Neural progenitor cell (in vitro differentiated cells): ENCODE measurements around the gene HINFP. TPM values are rescaled to one million over a fixed set of nuclear protein-coding genes. Genes with fewer than 3 reads are reported as not detected.
"Not testable (repeated sequence)": the region's sequence is repeated elsewhere in the genome, so short reads cannot be mapped to it uniquely, and the experiment has no call there.

Experiments
- DNase-seq: peaks from one replicate; pipeline ENCODE4 v3.0.0-alpha.2; 2016; ENCODE audit warnings: low spot score
- H2AFZ ChIP-seq: fragments of 200-600 bp; sonication (generic); replicated peaks from 2 replicates; pipeline ENCODE4 v1.6.1; 2016; ENCODE audit warnings: antibody characterized with exemption
- H3F3A ChIP-seq: fragments of 200-600 bp; sonication (generic); 2 replicates; pipeline ENCODE4 v1.6.1; 2016; ENCODE audit warnings: antibody characterized with exemption, low read depth
- H3K27ac ChIP-seq: fragments of 200-600 bp; sonication (generic); 2 replicates; pipeline ENCODE4 v1.5.1; 2016; ENCODE audit warnings: mild to moderate bottlenecking
- H3K27me3 ChIP-seq: fragments of 200-600 bp; sonication (generic); 2 replicates; pipeline ENCODE4 v1.6.1; 2016; ENCODE audit warnings: mild to moderate bottlenecking, moderate library complexity
- H3K36me3 ChIP-seq: fragments of 200-600 bp; sonication (generic); 2 replicates; pipeline ENCODE4 v1.5.1; 2016
- H3K4me1 ChIP-seq: fragments of 200-600 bp; sonication (generic); 2 replicates; pipeline ENCODE4 v1.6.1; 2016; ENCODE audit warnings: mixed run types
- H3K4me2 ChIP-seq: fragments of 200-600 bp; sonication (generic); 2 replicates; pipeline ENCODE4 v1.6.1; 2016
- H3K4me3 ChIP-seq: fragments of 200-600 bp; sonication (generic); 2 replicates; pipeline ENCODE4 v1.5.1; 2016
- H3K79me2 ChIP-seq: fragments of 200-600 bp; sonication (generic); 2 replicates; pipeline ENCODE4 v1.6.1; 2016; ENCODE audit warnings: low read depth
- H3K9ac ChIP-seq: fragments of 200-600 bp; sonication (generic); 2 replicates; pipeline ENCODE4 v1.6.1; 2016
- H3K9me3 ChIP-seq: fragments of 200-600 bp; sonication (generic); 2 replicates; pipeline ENCODE4 v1.5.1; 2016; ENCODE audit warnings: low read depth
- H4K20me1 ChIP-seq: fragments of 200-600 bp; sonication (generic); 2 replicates; pipeline ENCODE4 v1.6.1; 2016; ENCODE audit warnings: low read depth
- H3K27ac Mint-ChIP-seq: 3 replicates; pipeline ENCODE4 v1.8.0; 2021; ENCODE audit warnings: mixed read lengths
- H3K27me3 Mint-ChIP-seq: 2 replicates; pipeline ENCODE4 v1.8.0; 2022; ENCODE audit warnings: low read depth, mild to moderate bottlenecking, inconsistent platforms, moderate library complexity, mixed read lengths; ENCODE audit not compliant: insufficient read depth
- H3K36me3 Mint-ChIP-seq: 3 replicates; pipeline ENCODE4 v1.8.0; 2021; ENCODE audit warnings: mixed read lengths
- H3K4me1 Mint-ChIP-seq: 3 replicates; pipeline ENCODE4 v1.8.0; 2021; ENCODE audit warnings: mixed read lengths
- H3K4me3 Mint-ChIP-seq: 3 replicates; pipeline ENCODE4 v1.8.0; 2021; ENCODE audit warnings: mild to moderate bottlenecking, moderate library complexity, mixed read lengths
- H3K9me3 Mint-ChIP-seq: 3 replicates; pipeline ENCODE4 v1.8.0; 2020; ENCODE audit warnings: mixed read lengths
- EZH2 ChIP-seq: fragments of 200-600 bp; sonication (generic); IDR thresholded peaks from 2 replicates; pipeline ENCODE4 v1.6.1; 2017; ENCODE audit warnings: antibody characterized with exemption, mild to moderate bottlenecking, moderate library complexity
- EZH2phosphoT487 ChIP-seq: fragments of 200-600 bp; sonication (generic); IDR thresholded peaks from 2 replicates; pipeline ENCODE4 v1.6.1; 2017; ENCODE audit warnings: antibody characterized with exemption
- total RNA-seq: library from RNA; depleted of rRNA; stranded (reverse); fragments of >200 nt; gene quantifications from 2 replicates; pipeline ENCODE4 v1.2.3, GENCODE V29; 2015; ENCODE audit warnings: low replicate concordance
- TF ChIP-seq, protein P1 (sequence below): fragments of 200-600 bp; sonication (generic); IDR thresholded peaks from 2 replicates; pipeline ENCODE4 v1.5.1; 2017; ENCODE audit warnings: antibody characterized with exemption, mild to moderate bottlenecking

The HINFP gene
- total RNA-seq, 1 donor from 2014 or later = 32.5 TPM

DNA sequence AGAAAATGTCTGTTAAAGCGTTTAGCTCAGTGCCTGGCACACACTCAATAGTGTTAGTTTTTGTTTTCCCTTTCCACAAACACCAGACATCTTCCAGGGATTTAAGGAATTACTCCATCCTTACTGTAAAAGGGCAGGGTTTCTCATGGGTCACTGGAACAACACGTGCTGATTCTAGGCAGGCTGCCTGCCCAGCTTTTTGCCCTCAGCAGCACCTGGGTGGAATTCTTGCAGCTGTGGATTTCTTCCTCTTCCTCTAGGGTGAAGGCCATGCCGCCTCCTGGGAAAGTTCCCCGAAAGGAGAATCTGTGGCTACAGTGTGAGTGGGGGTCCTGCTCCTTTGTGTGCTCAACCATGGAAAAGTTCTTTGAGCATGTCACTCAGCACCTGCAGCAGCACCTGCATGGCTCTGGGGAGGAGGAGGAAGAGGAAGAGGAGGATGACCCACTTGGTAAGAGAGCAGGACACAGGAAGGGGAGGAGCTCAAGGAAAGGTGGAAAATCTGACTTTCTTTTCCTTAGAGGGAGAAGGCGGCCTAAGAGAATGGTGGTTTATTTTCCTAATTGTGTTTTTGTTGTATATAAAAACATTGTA, 5.4 kb downstream of the HINFP start:
- Histone ChIP-seq H3K36me3 (no peaks in the 10 kb centered on the region), H4K20me1 (peaks cover 10% of the 10 kb centered on the region), H3K27me3 (no peaks in the 10 kb centered on the region), H3K9me3 (no peaks in the 10 kb centered on the region), H2AFZ (no peak overlapping the region), H3F3A (peaks cover 4% of the 10 kb centered on the region), H3K27ac (no peak overlapping the region), H3K4me3 (no peak overlapping the region), H3K9ac (no peak overlapping the region), H3K79me2 (peaks cover 39% of the 10 kb centered on the region), H3K4me1 (peaks cover 6% of the 10 kb centered on the region), H3K4me2 (no peak overlapping the region)
- Mint-ChIP-seq H3K36me3 (peaks cover 17% of the 10 kb centered on the region), H3K27ac (no peak overlapping the region), H3K9me3 (no peaks in the 10 kb centered on the region), H3K4me3 (no peak overlapping the region), H3K4me1 (peaks cover 9% of the 10 kb centered on the region), H3K27me3 (no peaks in the 10 kb centered on the region)
- TF ChIP-seq, protein P1, sequence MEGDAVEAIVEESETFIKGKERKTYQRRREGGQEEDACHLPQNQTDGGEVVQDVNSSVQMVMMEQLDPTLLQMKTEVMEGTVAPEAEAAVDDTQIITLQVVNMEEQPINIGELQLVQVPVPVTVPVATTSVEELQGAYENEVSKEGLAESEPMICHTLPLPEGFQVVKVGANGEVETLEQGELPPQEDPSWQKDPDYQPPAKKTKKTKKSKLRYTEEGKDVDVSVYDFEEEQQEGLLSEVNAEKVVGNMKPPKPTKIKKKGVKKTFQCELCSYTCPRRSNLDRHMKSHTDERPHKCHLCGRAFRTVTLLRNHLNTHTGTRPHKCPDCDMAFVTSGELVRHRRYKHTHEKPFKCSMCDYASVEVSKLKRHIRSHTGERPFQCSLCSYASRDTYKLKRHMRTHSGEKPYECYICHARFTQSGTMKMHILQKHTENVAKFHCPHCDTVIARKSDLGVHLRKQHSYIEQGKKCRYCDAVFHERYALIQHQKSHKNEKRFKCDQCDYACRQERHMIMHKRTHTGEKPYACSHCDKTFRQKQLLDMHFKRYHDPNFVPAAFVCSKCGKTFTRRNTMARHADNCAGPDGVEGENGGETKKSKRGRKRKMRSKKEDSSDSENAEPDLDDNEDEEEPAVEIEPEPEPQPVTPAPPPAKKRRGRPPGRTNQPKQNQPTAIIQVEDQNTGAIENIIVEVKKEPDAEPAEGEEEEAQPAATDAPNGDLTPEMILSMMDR = no peak
- TF ChIP-seq EZH2 (no peak), EZH2phosphoT487 (no peak)
- DNase-seq = no peak

GRCh38 chr11:119130662-119131061, 9.3 kb downstream of the HINFP start:
- Mint-ChIP-seq H3K36me3 (peaks cover 24% of the 10 kb centered on the region), H3K9me3 (no peaks in the 10 kb centered on the region), H3K27ac (no peak overlapping the region), H3K4me3 (no peak overlapping the region), H3K4me1 (no peaks in the 10 kb centered on the region), H3K27me3 (no peaks in the 10 kb centered on the region)
- Histone ChIP-seq H3K9ac (no peak overlapping the region), H3K36me3 (no peaks in the 10 kb centered on the region), H3K4me1 (no peaks in the 10 kb centered on the region), H3K4me2 (no peak overlapping the region), H4K20me1 (no peaks in the 10 kb centered on the region), H3K27me3 (no peaks in the 10 kb centered on the region), H2AFZ (no peak overlapping the region), H3F3A (peaks cover 4% of the 10 kb centered on the region), H3K9me3 (no peaks in the 10 kb centered on the region), H3K4me3 (no peak overlapping the region), H3K27ac (no peak overlapping the region), H3K79me2 (peaks cover 3% of the 10 kb centered on the region)
- DNase-seq = no peak
- TF ChIP-seq EZH2phosphoT487 = no peak
- TF ChIP-seq, protein P1 = no peak
- no peak for TF ChIP-seq EZH2

- Mint-ChIP-seq H3K9me3 (no peaks in the 10 kb centered on the region), H3K4me1 (no peaks in the 10 kb centered on the region), H3K27ac (no peak overlapping the region), H3K27me3 (peaks cover 4% of the 10 kb centered on the region), H3K4me3 (no peak overlapping the region), H3K36me3 (peaks cover 19% of the 10 kb centered on the region)
- no peaks in the 10 kb centered on the region for H3K4me1 ChIP-seq
- no peaks in the 10 kb centered on the region for H3K79me2 ChIP-seq
- TF ChIP-seq, protein P1 = peak; percentile 49
- no peak for TF ChIP-seq EZH2phosphoT487
- H3K36me3 ChIP-seq = no peaks in the 10 kb centered on the region
- H3K9ac ChIP-seq = no peak overlapping the region
- H3K4me3 ChIP-seq = no peak overlapping the region
- H3K27me3 ChIP-seq = no peaks in the 10 kb centered on the region
- no peaks in the 10 kb centered on the region for H3K9me3 ChIP-seq
- H2AFZ ChIP-seq = no peak overlapping the region
- peak; percentile 24 for DNase-seq
- H3K27ac ChIP-seq = no peak overlapping the region
- no peaks in the 10 kb centered on the region for H3F3A ChIP-seq
- no peak overlapping the region for H3K4me2 ChIP-seq
- H4K20me1 ChIP-seq = no peaks in the 10 kb centered on the region
Observed at GRCh38 chr11:119134389-119134978, 13.1 kb downstream of the HINFP start.

- not testable (repeated sequence) for H3K79me2 ChIP-seq, H3K4me3 Mint-ChIP-seq, DNase-seq, H4K20me1 ChIP-seq, H3K4me3 ChIP-seq, H3K4me2 ChIP-seq, H3K9me3 Mint-ChIP-seq, H3K9ac ChIP-seq, H3K36me3 ChIP-seq, H3F3A ChIP-seq, H3K9me3 ChIP-seq, H3K27ac Mint-ChIP-seq, H3K27me3 ChIP-seq, H3K4me1 ChIP-seq, H3K27ac ChIP-seq, H2AFZ ChIP-seq, H3K36me3 Mint-ChIP-seq, H3K4me1 Mint-ChIP-seq
- peaks cover 11% of the 10 kb centered on the region for H3K27me3 Mint-ChIP-seq
Observed at GRCh38 chr11:119139276-119139675, 17.9 kb downstream of the HINFP start.
